Measurements from ENCODE around the gene SLC7A14. TPM values are rescaled to one million over a fixed set of nuclear protein-coding genes. Genes with fewer than 3 reads are reported as not detected.

Gene SLC7A14
- total RNA-seq, 2 experiments from 2014 or later = not detected

DNA sequence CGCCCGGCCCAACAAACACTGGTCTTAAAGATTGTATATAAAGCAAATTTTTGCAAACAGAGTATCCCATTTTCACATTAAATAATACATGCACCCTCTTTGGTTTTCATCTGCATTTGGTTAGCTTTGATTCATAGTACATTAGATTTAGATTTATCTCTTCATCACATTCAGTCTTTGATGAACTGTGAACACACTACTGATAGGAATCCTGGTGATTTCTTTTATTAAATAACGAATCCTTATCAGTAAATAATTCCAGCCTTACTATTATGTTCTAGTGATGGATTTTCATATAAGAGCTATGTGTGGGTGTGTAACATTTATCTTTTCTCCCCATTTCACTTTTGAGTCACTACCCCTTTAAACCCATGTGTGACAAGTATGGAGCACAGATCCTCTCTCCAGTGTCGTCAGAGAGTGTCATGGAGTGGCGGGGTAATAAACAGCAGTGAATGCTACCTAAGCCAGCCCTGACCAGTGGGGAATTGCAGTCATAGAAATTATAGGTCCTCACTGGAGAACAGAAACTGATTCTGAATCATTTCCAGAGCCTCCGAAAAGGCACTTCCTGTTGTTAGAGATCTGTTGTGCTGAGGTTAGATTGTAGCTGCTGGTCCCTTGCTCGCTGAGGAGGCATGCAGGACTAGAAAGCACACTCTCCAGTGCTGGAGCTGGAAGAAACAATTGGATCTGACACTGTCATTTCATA lies 22.0 kb downstream of the SLC7A14 start:
- no peaks in the 10 kb centered on the region for H3K4me1 ChIP-seq (ENCODE audit: insufficient read depth, low read length, poor library complexity, severe bottlenecking)
- ChIA-PET POLR2A (interaction anchor here (0.8 kb wide), 1 partner anchor 92 kb away, joined by 3 read pairs; no protein-coding TSS in a partner anchor), CTCF (ENCODE audit: unreplicated experiment) (no interaction called here)
- no peak overlapping the region for H3K4me2 ChIP-seq (ENCODE audit: low read length)
- no peaks in the 10 kb centered on the region for H3K36me3 ChIP-seq (ENCODE audit: insufficient read depth, low read length)
- H3K9me2 ChIP-seq (ENCODE audit: insufficient read depth, low read length) = no peaks in the 10 kb centered on the region
- no peak for TF ChIP-seq EZH2phosphoT487 (IDR thresholded peaks at IDR 0.05; ENCODE audit: borderline replicate concordance, low read depth, low read length)
- TF ChIP-seq, protein P1, sequence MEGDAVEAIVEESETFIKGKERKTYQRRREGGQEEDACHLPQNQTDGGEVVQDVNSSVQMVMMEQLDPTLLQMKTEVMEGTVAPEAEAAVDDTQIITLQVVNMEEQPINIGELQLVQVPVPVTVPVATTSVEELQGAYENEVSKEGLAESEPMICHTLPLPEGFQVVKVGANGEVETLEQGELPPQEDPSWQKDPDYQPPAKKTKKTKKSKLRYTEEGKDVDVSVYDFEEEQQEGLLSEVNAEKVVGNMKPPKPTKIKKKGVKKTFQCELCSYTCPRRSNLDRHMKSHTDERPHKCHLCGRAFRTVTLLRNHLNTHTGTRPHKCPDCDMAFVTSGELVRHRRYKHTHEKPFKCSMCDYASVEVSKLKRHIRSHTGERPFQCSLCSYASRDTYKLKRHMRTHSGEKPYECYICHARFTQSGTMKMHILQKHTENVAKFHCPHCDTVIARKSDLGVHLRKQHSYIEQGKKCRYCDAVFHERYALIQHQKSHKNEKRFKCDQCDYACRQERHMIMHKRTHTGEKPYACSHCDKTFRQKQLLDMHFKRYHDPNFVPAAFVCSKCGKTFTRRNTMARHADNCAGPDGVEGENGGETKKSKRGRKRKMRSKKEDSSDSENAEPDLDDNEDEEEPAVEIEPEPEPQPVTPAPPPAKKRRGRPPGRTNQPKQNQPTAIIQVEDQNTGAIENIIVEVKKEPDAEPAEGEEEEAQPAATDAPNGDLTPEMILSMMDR (conservative IDR thresholded peaks at IDR 0.05; ENCODE audit: low read length) = no peak
- intact Hi-C loops (cut with micrococcal nuclease; ENCODE audit: unreplicated experiment) = no loop called here
- H2AFZ ChIP-seq (ENCODE audit: low read length) = no peak overlapping the region
- no peak overlapping the region for H3K27ac ChIP-seq (ENCODE audit: low read depth, low read length, poor library complexity, severe bottlenecking)
- DNase-seq (ENCODE audit: low spot score) = no peak
- no TSS peak for BruUV-seq (replicated peaks)
- H3K79me2 ChIP-seq (ENCODE audit: insufficient read depth, low read depth, low read length) = no peaks in the 10 kb centered on the region
- no peak overlapping the region for H3K4me3 ChIP-seq (ENCODE audit: low read depth, low read length, poor library complexity, severe bottlenecking)
- H4K20me1 ChIP-seq (ENCODE audit: insufficient read depth, low read length) = no peaks in the 10 kb centered on the region
- H3K9me3 ChIP-seq (ENCODE audit: low read length) = no peaks in the 10 kb centered on the region

DNA sequence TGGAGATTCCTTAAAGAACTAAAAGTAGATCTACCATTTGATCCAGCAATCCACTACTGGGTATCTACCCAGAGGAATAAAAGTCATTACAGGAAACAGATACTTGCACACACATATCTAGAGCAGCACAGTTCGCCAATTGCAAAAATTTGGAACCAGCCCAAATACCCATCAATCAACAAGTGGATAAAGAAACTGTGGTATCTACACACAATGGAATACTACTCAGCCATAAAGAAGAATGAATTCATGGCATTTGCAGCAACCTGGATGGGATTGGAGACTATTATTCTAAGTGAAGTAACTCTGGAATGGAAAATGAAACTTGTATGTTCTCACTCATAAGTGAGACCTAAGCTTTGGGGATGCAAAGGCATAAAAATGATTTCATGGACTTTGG lies 23.8 kb downstream of the SLC7A14 start:
- H2AFZ ChIP-seq (ENCODE audit: low read length) = no peak overlapping the region
- no peak overlapping the region for H3K4me3 ChIP-seq (ENCODE audit: low read depth, low read length, poor library complexity, severe bottlenecking)
- no peak overlapping the region for H3K4me2 ChIP-seq (ENCODE audit: low read length)
- no peak for DNase-seq (ENCODE audit: low spot score)
- H3K9me3 ChIP-seq (ENCODE audit: low read length) = no peaks in the 10 kb centered on the region
- ChIA-PET POLR2A (no interaction called here), CTCF (ENCODE audit: unreplicated experiment) (no interaction called here)
- no peaks in the 10 kb centered on the region for H3K4me1 ChIP-seq (ENCODE audit: insufficient read depth, low read length, poor library complexity, severe bottlenecking)
- intact Hi-C loops (cut with micrococcal nuclease; ENCODE audit: unreplicated experiment) = no loop called here
- no peaks in the 10 kb centered on the region for H4K20me1 ChIP-seq (ENCODE audit: insufficient read depth, low read length)
- no peaks in the 10 kb centered on the region for H3K9me2 ChIP-seq (ENCODE audit: insufficient read depth, low read length)
- H3K79me2 ChIP-seq (ENCODE audit: insufficient read depth, low read depth, low read length) = no peaks in the 10 kb centered on the region
- no peaks in the 10 kb centered on the region for H3K36me3 ChIP-seq (ENCODE audit: insufficient read depth, low read length)
- no TSS peak for BruUV-seq (replicated peaks)
- H3K27ac ChIP-seq (ENCODE audit: low read depth, low read length, poor library complexity, severe bottlenecking) = no peak overlapping the region
- TF ChIP-seq, protein P1 (conservative IDR thresholded peaks at IDR 0.05; ENCODE audit: low read length) = no peak
- TF ChIP-seq EZH2phosphoT487 (IDR thresholded peaks at IDR 0.05; ENCODE audit: borderline replicate concordance, low read depth, low read length) = no peak

DNA sequence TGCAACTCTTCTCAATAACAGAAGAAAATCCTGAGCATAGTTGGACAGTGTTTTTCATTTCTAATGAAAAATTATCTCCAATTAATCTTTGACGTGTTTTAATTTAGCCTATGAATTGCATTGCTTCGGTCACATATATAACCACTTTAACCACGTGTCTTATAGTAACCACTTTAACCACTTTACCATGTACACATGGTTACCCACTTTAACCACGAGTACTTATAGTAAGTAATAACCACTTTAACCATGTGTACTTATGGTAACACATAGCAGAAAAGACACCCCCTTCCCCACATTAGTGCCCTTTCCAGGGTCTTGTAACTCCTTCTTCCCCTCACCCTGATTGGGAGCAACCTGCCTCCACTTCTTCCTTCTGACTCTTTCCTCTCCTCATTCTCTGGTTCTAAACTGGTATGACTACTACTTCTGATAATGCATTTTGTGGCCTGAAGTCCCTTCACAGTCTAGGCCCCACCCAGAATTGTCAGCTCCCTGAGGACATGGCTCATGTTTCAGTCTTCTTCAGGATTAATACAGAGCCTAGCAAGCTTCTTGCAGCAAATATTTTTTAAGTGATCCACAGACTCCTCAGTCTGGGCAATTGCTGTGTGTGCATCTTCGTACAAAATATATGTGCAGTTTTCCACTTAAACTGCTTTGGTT lies 25.0 kb downstream of the SLC7A14 start:
- CTCF ChIA-PET (ENCODE audit: unreplicated experiment) = no interaction called here
- intact Hi-C loops (cut with micrococcal nuclease; ENCODE audit: unreplicated experiment) = no loop called here
- DNase-seq (ENCODE audit: low spot score) = no peak
- Histone ChIP-seq H3K9me2 (ENCODE audit: insufficient read depth, low read length) (no peaks in the 10 kb centered on the region), H3K27ac (ENCODE audit: low read depth, low read length, poor library complexity, severe bottlenecking) (no peak overlapping the region), H3K4me3 (ENCODE audit: low read depth, low read length, poor library complexity, severe bottlenecking) (no peak overlapping the region), H3K9me3 (ENCODE audit: low read length) (no peaks in the 10 kb centered on the region), H3K36me3 (ENCODE audit: insufficient read depth, low read length) (no peaks in the 10 kb centered on the region), H3K4me1 (ENCODE audit: insufficient read depth, low read length, poor library complexity, severe bottlenecking) (no peaks in the 10 kb centered on the region), H2AFZ (ENCODE audit: low read length) (no peak overlapping the region), H3K79me2 (ENCODE audit: insufficient read depth, low read depth, low read length) (no peaks in the 10 kb centered on the region), H3K4me2 (ENCODE audit: low read length) (no peak overlapping the region), H4K20me1 (ENCODE audit: insufficient read depth, low read length) (no peaks in the 10 kb centered on the region)
- POLR2A ChIA-PET = interaction anchor here (0.7 kb wide), 1 partner anchor 15 kb away, joined by 3 read pairs; no protein-coding TSS in a partner anchor
- no TSS peak for BruUV-seq (replicated peaks)
- TF ChIP-seq EZH2phosphoT487 (IDR thresholded peaks at IDR 0.05; ENCODE audit: borderline replicate concordance, low read depth, low read length) = no peak
- TF ChIP-seq, protein P1 (conservative IDR thresholded peaks at IDR 0.05; ENCODE audit: low read length) = no peak
